Fibroblast of villous mesenchyme (primary cell): Measurements from ENCODE around the gene SERPINB13. TPM values are rescaled to one million over a fixed set of nuclear protein-coding genes. Genes with fewer than 3 reads are reported as not detected.

Experiments used
- DNase-seq: peaks from one replicate; pipeline ENCODE4 v3.0.0-alpha.2; 2010; ENCODE audit warnings: low read depth
- H3K4me3 ChIP-seq: 2 replicates; pipeline ENCODE4 v1.5.1; 2011; ENCODE audit warnings: low read depth, mild to moderate bottlenecking, low read length
- CTCF ChIP-seq: IDR thresholded peaks from 2 replicates; pipeline ENCODE4 v1.5.1; 2012; ENCODE audit warnings: low read depth, mild to moderate bottlenecking, low read length; ENCODE audit not compliant: insufficient read depth
- total RNA-seq: library from RNA; depleted of rRNA; stranded (reverse); fragments of >200 nt; gene quantifications from 2 replicates; pipeline ENCODE4 v1.2.3, GENCODE V29; 2012

Gene SERPINB13
- not detected in 2 replicates for total RNA-seq

GRCh38 chr18:63586966-63587365 lies at the start of gene SERPINB13:
SERPINB13 (plus strand) TSS chr18:63587343; CDS start chr18:63588668, 1,325 bp downstream.
- H3K4me3 ChIP-seq: no peak within 1 kb of the TSS
- TF ChIP-seq CTCF: no peak
- no peak for DNase-seq

- TF ChIP-seq CTCF: no peak
- no peak overlapping the region for H3K4me3 ChIP-seq
- peak; percentile 18 for DNase-seq
These were observed 47.1 kb upstream of the SERPINB13 start for GRCh38 chr18:63539904-63540510.

GRCh38 chr18:63542069-63542468 lies 45.1 kb upstream of the SERPINB13 start, which contains the start of gene SERPINB12:
SERPINB12 (plus strand) TSS chr18:63542369; CDS start chr18:63556160, 13,791 bp downstream.
- H3K4me3 ChIP-seq: no peak within 1 kb of the TSS
- no peak for DNase-seq
- no peak for TF ChIP-seq CTCF

- no peak for DNase-seq
- H3K4me3 ChIP-seq: no peak overlapping the region
- no peak for TF ChIP-seq CTCF
These were observed 43.1 kb upstream of the SERPINB13 start for GRCh38 chr18:63544017-63544416.

GRCh38 chr18:63545000-63545399 lies 42.1 kb upstream of the SERPINB13 start:
- H3K4me3 ChIP-seq: no peak overlapping the region
- peak; percentile 6 for DNase-seq
- TF ChIP-seq CTCF: no peak

GRCh38 chr18:63550068-63550467 lies 37.1 kb upstream of the SERPINB13 start:
- TF ChIP-seq CTCF: no peak
- H3K4me3 ChIP-seq: no peak overlapping the region
- DNase-seq: no peak

- no peak for TF ChIP-seq CTCF
- H3K4me3 ChIP-seq: no peak overlapping the region
- no peak for DNase-seq
These were observed 35.4 kb upstream of the SERPINB13 start for GRCh38 chr18:63551769-63552168.
